Measurements from ENCODE around the gene ERGIC1. TPM values are rescaled to one million over a fixed set of nuclear protein-coding genes. Genes with fewer than 3 reads are reported as not detected.

ERGIC1 gene
- total RNA-seq, 2 experiments from 2014 or later, result 43.4 to 45.0 TPM

DNA sequence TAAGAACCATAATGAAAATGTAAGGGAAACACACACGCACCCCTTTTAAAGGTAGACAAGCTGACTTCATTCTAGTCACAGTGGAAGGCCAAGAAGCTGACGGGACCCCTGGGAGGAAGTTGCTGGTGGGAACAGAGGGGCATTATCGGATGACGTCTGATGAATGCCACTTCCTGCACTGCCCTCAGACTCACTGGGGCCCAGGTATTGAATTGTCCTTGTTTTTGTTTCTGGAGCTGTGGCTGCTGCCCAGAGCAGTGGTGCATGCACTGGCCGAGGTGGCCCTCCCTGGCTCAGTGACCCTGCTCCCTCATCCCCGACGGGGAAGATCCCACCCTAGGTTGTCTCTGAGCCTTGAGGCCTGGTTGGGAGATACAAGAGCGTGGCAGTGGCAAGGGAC lies 109.9 kb downstream of the ERGIC1 start:
- Mint-ChIP-seq H3K4me3 (no peak overlapping the region), H3K9me3 (no peaks in the 10 kb centered on the region), H3K4me1 (no peaks in the 10 kb centered on the region), H3K27me3 (no peaks in the 10 kb centered on the region), H3K27ac (no peak overlapping the region), H3K36me3 (ENCODE audit: low read depth) (no peaks in the 10 kb centered on the region)
- ChIA-PET CTCF (no interaction called here), POLR2A (no interaction called here)
- DNase-seq, result no peak

DNA sequence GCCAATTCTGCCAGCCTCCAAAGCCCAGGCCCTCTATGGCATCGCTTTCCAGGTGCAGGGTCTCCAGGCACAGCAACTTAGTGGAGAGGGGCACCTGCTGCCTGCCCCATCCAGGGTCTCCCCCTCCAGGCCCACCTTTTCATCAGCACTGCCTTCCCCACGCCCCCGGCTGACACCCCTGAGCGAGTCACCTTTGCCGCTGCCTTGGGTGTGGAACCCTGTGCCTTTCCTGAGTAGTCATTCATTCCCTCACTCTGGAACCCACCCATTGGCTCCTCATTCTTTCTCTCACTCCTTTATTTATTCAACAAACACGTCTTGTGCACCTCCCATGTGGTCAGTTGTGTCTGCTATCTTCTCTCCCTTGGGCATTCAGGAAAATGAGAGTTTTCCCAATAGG lies 110.7 kb downstream of the ERGIC1 start:
- Mint-ChIP-seq H3K4me1 (no peaks in the 10 kb centered on the region), H3K9me3 (no peaks in the 10 kb centered on the region), H3K4me3 (no peak overlapping the region), H3K27me3 (no peaks in the 10 kb centered on the region), H3K36me3 (ENCODE audit: low read depth) (no peaks in the 10 kb centered on the region), H3K27ac (no peak overlapping the region)
- CTCF ChIA-PET, result interaction anchor here (1.4 kb wide), 1 partner anchor 9 kb away, joined by 5 read pairs; no protein-coding TSS in a partner anchor
- DNase-seq, result no peak
- POLR2A ChIA-PET, result no interaction called here

DNA sequence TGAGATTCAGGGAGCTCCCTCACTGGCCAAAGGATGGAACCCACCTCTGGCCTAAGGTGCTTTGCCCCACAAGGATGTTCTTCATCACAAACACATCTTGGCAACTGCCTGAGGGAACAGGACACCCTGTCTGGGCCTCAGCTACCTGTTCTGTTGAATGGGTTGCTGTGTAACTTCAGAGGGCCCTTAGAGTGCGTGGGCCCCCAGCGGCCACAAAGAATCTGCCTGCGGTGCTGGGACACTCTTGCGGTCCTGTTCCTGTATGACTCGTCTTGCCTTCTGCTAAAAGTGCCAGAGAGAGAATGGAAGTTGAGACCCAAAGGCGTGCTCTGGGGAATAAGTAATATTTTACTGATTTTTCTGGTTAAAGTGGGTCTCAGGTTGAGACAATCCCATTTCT lies 111.1 kb downstream of the ERGIC1 start:
- no peaks in the 10 kb centered on the region for H3K9me3 Mint-ChIP-seq
- no peaks in the 10 kb centered on the region for H3K36me3 Mint-ChIP-seq (ENCODE audit: low read depth)
- CTCF ChIA-PET, result interaction anchor here (1.4 kb wide), 1 partner anchor 10 kb away, joined by 5 read pairs; no protein-coding TSS in a partner anchor
- H3K4me3 Mint-ChIP-seq, result no peak overlapping the region
- H3K4me1 Mint-ChIP-seq, result no peaks in the 10 kb centered on the region
- no peak for DNase-seq
- H3K27me3 Mint-ChIP-seq, result no peaks in the 10 kb centered on the region
- H3K27ac Mint-ChIP-seq, result no peak overlapping the region
- POLR2A ChIA-PET, result no interaction called here

DNA sequence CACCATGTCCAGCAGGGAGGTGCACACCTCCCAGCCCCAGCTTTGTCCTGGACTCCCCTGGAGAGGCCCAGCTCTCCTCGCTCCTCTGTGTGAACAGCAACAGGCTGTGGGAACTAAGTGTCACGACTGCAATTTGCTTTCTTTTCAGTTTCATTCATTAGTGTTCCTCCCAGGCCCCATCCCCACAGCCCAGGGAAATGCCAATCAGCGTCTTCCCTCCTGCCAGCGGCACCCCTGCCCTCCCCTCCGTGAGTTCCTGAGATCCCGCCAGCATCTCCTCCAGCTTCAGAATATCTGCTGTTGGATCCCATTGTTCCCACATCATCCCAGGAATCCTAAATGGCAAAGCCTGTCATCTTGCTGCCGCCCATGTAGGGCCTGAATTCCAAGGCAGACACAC lies 112.1 kb downstream of the ERGIC1 start:
- Mint-ChIP-seq H3K9me3 (no peaks in the 10 kb centered on the region), H3K4me3 (no peak overlapping the region), H3K27ac (no peak overlapping the region), H3K36me3 (ENCODE audit: low read depth) (no peaks in the 10 kb centered on the region), H3K27me3 (no peaks in the 10 kb centered on the region), H3K4me1 (no peaks in the 10 kb centered on the region)
- ChIA-PET POLR2A (interaction anchor here (0.6 kb wide), 1 partner anchor 55 kb away, joined by 3 read pairs; no protein-coding TSS in a partner anchor), CTCF (no interaction called here)
- no peak for DNase-seq

DNA sequence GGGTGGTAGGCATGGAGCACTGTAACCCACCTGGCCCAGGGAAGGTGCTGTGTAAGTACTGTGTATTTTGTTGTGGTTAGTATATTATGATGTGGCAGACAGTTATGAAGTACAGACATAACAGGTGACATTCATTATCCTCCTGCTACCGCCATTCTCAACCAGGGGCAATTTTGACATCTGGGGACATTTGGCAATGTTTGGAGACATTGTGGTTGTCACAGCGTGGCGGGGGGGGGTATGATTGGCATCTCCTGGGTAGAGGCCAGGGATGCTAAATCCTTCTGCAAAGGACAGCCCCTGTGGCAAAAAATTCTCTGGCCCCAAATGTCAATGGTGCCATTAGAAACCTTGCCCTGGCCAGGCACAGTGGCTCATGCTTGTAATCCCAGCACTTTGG lies 115.4 kb downstream of the ERGIC1 start:
- no peak for DNase-seq
- ChIA-PET CTCF (interaction anchor here (0.6 to 0.7 kb wide), 2 partner anchors 9 to 90 kb away, joined by 3 read pairs; no protein-coding TSS in a partner anchor), POLR2A (no interaction called here)
- no peaks in the 10 kb centered on the region for H3K4me1 Mint-ChIP-seq
- H3K9me3 Mint-ChIP-seq, result no peaks in the 10 kb centered on the region
- H3K4me3 Mint-ChIP-seq, result no peak overlapping the region
- H3K36me3 Mint-ChIP-seq (ENCODE audit: low read depth), result no peaks in the 10 kb centered on the region
- H3K27ac Mint-ChIP-seq, result peak overlapping the region; percentile 28
- no peaks in the 10 kb centered on the region for H3K27me3 Mint-ChIP-seq

DNA sequence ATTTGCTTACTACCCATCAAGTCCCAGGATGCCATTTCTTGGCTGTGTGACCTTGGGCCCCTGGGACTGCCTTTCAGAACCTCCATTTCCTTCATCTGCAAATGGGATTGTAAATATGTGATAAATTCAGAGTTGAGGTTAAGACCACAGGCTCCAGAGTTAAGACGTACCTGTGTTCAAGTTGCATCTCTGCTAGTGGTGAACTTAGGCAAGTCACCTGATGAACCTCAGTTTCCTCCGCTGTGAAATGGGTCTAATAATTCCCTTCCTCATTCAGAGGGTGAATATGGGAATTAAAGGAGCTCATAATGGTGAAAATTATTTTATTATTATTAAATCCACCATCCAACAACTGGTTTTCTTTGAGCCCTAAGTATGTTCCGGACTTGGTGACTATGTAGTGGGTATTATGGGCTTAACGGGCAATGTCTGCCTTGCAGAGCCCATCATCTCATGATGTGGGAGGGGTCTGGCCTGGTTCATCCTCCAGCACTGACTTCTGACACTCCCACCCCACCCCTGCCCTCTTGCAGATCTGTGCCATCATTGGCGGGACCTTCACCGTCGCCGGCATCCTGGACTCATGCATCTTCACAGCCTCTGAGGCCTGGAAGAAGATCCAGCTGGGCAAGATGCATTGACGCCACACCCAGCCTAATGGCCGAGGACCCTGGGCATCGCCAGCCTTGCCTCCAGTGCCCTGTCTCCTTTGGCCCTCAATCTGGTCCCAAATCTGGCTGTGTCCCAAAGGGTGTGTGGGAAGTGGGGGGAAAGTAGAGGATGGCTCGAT lies 116.3 kb downstream of the ERGIC1 start:
- no peak overlapping the region for H3K4me3 Mint-ChIP-seq
- CTCF ChIA-PET, result interaction anchor here (0.7 to 1.2 kb wide), 2 partner anchors 91 to 233 kb away, joined by 3 to 4 read pairs; no protein-coding TSS in a partner anchor
- no peak for DNase-seq
- POLR2A ChIA-PET, result no interaction called here
- no peaks in the 10 kb centered on the region for H3K36me3 Mint-ChIP-seq (ENCODE audit: low read depth)
- H3K27ac Mint-ChIP-seq, result no peak overlapping the region
- H3K27me3 Mint-ChIP-seq, result peaks cover 3% of the 10 kb centered on the region
- H3K9me3 Mint-ChIP-seq, result no peaks in the 10 kb centered on the region
- H3K4me1 Mint-ChIP-seq, result peaks cover 4% of the 10 kb centered on the region

DNA sequence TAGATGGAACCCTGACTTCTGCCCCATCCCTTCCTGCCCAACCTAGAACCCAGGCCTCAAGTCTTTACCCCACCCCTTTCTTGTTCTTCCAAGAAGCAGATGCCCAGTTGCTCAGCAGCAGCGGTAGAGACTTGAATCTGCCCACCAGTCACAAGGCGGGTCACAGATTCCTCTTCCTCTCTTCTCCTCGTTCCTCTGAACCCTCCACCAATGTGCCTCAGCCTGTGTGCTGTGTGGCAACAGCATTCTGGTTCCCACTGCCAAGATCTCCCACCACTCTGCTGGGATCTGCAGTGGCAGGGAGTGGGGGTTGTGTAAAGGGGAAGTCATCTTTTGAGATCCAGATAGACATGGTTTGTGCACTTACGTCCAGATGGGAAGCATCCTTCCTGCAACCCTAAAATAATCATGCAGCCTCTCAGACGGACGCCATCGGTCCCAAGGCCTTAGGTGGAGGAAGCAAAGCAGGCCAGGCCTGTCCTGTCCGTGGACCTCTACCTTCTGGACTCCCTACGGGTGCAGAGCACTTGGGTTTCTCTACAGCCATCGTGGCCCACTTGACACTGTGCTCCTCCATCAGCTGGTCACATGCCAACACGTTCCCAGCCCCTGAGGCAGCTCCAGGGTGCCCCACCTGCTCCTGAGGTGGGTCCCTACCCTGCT lies 117.5 kb downstream of the ERGIC1 start:
- ChIA-PET CTCF (no interaction called here), POLR2A (no interaction called here)
- DNase-seq, result no peak
- Mint-ChIP-seq H3K9me3 (no peaks in the 10 kb centered on the region), H3K27me3 (peaks cover 4% of the 10 kb centered on the region), H3K36me3 (ENCODE audit: low read depth) (no peaks in the 10 kb centered on the region), H3K4me3 (no peak overlapping the region), H3K27ac (no peak overlapping the region), H3K4me1 (peaks cover 4% of the 10 kb centered on the region)

DNA sequence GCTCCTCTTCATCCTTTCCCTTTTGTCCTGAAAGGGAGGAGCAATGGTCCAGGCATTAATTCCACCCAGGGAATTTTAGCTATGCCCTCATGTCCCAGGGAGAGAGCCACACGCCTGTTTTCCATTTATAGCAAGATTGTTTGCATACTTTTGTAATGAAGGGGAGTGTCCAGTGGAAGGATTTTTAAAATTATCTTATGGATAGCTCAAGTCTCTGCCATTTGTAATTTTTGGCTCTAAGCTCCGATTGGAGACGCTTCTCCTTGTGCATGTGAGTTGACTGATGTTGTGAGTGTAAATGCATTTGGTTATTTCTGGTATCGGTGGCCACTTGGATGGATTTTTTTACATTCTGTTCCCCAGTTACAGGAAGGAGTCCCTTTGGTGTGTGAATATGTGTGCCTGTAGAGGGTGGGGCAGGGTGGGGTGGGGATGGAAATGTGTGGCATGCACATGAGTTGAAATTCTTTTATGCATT lies 118.0 kb downstream of the ERGIC1 start:
- peaks cover 6% of the 10 kb centered on the region for H3K4me1 Mint-ChIP-seq
- POLR2A ChIA-PET, result no interaction called here
- CTCF ChIA-PET, result no interaction called here

GRCh38 chr5:172953776-172954675 lies 120.0 kb downstream of the ERGIC1 start:
- H3K4me3 Mint-ChIP-seq, result no peak overlapping the region
- POLR2A ChIA-PET, result interaction anchor here (0.5 kb wide), 1 partner anchor 58 kb away, joined by 3 read pairs; no protein-coding TSS in a partner anchor

More for the DNA sequence above, 118.0 kb downstream of the ERGIC1 start:
- H3K36me3 Mint-ChIP-seq (ENCODE audit: low read depth), result no peaks in the 10 kb centered on the region
- no peaks in the 10 kb centered on the region for H3K9me3 Mint-ChIP-seq
- no peak for DNase-seq
- peaks cover 4% of the 10 kb centered on the region for H3K27me3 Mint-ChIP-seq
- H3K4me3 Mint-ChIP-seq, result no peak overlapping the region
- H3K27ac Mint-ChIP-seq, result no peak overlapping the region

DNA sequence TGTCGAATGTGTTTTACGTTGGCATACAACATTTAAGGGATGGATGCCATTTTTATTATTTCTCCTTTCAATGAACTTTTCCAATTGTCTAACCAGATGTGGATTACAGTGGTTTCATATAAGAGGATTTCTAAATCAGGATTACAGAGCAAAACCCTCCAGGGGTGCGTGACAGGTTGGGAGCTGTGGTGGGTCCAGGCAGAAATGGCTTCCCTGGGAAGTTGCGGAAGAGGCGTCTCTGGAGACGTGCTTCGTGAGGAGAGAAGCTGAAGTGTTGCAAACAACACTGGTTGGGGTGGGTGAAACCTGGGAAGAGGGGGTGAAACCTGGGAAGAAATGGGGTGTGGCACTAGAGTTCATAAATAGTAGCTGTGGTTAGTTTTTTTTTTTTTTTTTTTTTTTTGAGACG lies 120.7 kb downstream of the ERGIC1 start:
- Mint-ChIP-seq H3K4me1 (peaks cover 22% of the 10 kb centered on the region), H3K4me3 (no peak overlapping the region), H3K27me3 (peaks cover 4% of the 10 kb centered on the region), H3K36me3 (ENCODE audit: low read depth) (peaks cover 3% of the 10 kb centered on the region), H3K9me3 (no peaks in the 10 kb centered on the region), H3K27ac (peak overlapping the region; percentile 22)
- POLR2A ChIA-PET, result interaction anchor here (0.5 kb wide), 1 partner anchor 57 kb away, joined by 3 read pairs; no protein-coding TSS in a partner anchor
- CTCF ChIA-PET, result interaction anchor here (0.7 kb wide), 1 partner anchor 18 kb away, joined by 3 read pairs; no protein-coding TSS in a partner anchor
- DNase-seq, result no peak

More at GRCh38 chr5:172953776-172954675, 120.0 kb downstream of the ERGIC1 start:
- Mint-ChIP-seq H3K9me3 (no peaks in the 10 kb centered on the region), H3K4me1 (peaks cover 17% of the 10 kb centered on the region), H3K36me3 (ENCODE audit: low read depth) (no peaks in the 10 kb centered on the region), H3K27ac (no peak overlapping the region), H3K27me3 (peaks cover 4% of the 10 kb centered on the region)
- no peak for DNase-seq
- CTCF ChIA-PET, result interaction anchor here (1.3 kb wide), 1 partner anchor 10 kb away, joined by 4 read pairs; no protein-coding TSS in a partner anchor

DNA sequence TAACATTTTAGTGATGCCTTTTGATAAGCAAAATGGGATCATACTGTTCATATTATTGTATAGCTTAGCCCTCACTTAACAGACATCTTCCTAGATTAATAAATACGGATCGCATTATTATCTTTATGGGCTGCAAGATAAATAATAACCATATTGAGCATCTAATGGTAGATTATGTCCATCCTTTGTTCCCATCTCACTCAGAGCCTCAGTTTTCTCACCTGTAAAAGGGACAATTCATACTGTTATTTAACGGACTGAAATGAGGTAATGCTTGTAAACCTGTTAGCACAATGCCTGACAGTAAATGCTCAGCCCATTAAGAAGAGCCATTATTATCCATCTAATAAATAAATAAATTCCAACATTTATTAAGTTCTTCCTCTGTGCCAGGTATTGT lies 122.2 kb downstream of the ERGIC1 start:
- peaks cover 33% of the 10 kb centered on the region for H3K4me1 Mint-ChIP-seq
- peaks cover 5% of the 10 kb centered on the region for H3K36me3 Mint-ChIP-seq (ENCODE audit: low read depth)
- ChIA-PET CTCF (no interaction called here), POLR2A (no interaction called here)
- H3K4me3 Mint-ChIP-seq, result no peak overlapping the region
- H3K27me3 Mint-ChIP-seq, result peaks cover 4% of the 10 kb centered on the region
- H3K27ac Mint-ChIP-seq, result no peak overlapping the region
- no peak for DNase-seq
- no peaks in the 10 kb centered on the region for H3K9me3 Mint-ChIP-seq

DNA sequence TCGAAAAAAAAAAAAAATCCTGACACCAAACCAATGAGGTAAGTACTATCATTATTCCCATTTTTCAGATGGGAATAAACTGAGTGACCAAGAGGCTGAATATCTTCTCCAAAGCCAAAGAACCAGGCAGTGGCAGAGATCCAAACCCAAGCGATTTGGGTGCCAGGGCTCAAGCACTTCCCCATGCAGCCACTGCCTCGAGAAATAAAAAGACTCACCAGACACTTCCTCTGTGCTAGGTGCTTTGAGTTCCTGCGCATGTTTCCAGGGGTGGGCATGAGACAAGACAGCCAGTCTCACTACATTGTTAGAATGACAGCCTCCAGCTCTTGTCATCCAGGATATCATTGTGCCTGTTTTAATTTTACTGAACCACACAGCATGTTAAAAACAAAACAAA lies 122.9 kb downstream of the ERGIC1 start:
- ChIA-PET POLR2A (no interaction called here), CTCF (no interaction called here)
- Mint-ChIP-seq H3K27me3 (peaks cover 4% of the 10 kb centered on the region), H3K4me1 (peaks cover 35% of the 10 kb centered on the region), H3K27ac (no peak overlapping the region), H3K9me3 (no peaks in the 10 kb centered on the region), H3K4me3 (no peak overlapping the region), H3K36me3 (ENCODE audit: low read depth) (peaks cover 8% of the 10 kb centered on the region)
- no peak for DNase-seq
